Fibroblast of mammary gland (primary cell): ENCODE measurements around the gene TBC1D22A.

Experiments used
- DNase-seq: peaks from one replicate; pipeline ENCODE4 v3.0.0-alpha.2; 2010; ENCODE audit warnings: low read depth
- H3K4me3 ChIP-seq: 2 replicates; pipeline ENCODE4 v1.5.1; 2011; ENCODE audit warnings: low read depth, mild to moderate bottlenecking, low read length, moderate library complexity; ENCODE audit not compliant: control insufficient read depth
- TF ChIP-seq, protein P1 (sequence below): conservative IDR thresholded peaks from 2 replicates; pipeline ENCODE4 v1.5.1; 2011; ENCODE audit warnings: low read depth, low read length, inconsistent platforms; ENCODE audit not compliant: control insufficient read depth, insufficient read depth

The TBC1D22A gene

DNA sequence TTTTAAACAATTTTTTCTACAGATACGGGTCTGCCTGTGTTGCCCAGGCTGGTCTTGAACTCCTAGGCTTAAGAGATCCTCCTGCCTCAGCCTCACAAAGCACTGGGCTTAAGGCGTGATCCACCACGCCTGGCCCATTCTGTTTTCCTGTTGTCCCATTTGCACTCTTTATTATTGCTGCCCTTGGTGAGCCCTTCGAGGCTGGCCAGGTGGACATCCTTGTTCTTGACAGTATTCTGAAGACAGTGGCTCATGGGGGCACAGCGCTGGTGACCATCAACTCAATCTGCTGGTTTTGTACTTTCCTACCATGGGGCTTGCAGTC lies 35.6 kb downstream of the TBC1D22A start:
- H3K4me3 ChIP-seq: no peak overlapping the region
- TF ChIP-seq, protein P1, sequence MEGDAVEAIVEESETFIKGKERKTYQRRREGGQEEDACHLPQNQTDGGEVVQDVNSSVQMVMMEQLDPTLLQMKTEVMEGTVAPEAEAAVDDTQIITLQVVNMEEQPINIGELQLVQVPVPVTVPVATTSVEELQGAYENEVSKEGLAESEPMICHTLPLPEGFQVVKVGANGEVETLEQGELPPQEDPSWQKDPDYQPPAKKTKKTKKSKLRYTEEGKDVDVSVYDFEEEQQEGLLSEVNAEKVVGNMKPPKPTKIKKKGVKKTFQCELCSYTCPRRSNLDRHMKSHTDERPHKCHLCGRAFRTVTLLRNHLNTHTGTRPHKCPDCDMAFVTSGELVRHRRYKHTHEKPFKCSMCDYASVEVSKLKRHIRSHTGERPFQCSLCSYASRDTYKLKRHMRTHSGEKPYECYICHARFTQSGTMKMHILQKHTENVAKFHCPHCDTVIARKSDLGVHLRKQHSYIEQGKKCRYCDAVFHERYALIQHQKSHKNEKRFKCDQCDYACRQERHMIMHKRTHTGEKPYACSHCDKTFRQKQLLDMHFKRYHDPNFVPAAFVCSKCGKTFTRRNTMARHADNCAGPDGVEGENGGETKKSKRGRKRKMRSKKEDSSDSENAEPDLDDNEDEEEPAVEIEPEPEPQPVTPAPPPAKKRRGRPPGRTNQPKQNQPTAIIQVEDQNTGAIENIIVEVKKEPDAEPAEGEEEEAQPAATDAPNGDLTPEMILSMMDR: no peak
- no peak for DNase-seq

DNA sequence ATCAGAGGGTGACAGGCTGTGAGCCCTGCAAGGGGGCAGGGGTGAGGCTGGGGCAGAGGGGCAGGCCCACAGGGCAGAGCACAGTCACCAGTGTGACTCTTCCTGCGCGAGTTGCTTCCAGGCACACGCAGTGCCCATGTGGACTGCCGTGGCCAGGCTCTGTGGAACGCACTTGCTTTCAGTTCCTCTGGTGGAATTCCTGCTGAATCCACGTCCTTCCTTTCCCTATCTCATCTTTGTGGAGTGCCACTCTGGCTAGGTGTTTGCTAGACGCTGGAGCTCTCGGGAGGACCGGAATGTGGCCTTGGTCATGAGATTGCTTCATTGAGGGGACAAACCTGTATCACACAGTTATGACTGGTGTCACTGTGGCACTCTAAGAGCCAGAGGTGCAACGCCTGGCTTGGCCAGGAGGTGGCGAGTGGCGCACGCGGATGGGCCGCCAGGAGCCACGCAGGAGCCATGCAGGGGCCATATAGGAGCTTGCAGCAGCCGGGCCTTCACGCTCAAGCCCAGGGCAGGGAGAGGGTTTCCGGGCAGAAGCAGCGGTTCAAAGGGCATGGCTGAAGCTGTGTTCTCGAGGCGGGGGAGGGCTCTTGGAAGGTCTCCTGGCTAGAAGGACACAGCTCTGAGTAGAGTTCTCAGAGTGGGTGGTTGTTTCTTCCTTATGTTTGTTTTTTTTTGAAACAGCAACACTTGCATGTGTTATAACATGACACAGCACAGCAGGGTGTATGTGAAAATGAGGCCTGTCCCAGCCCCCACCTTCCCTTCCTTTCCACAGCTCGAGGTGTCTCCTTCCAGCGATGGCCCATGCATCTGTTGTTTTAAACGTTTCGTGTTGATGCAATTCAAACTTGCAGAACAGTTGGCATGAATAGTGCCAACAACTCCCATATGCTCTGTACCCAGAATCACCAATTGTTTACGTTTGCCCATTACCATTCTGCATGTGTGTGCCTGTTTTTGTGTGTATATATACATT lies 36.2 kb downstream of the TBC1D22A start:
- H3K4me3 ChIP-seq: no peak overlapping the region
- DNase-seq: peak; percentile 62
- TF ChIP-seq, protein P1: peak; percentile 92

DNA sequence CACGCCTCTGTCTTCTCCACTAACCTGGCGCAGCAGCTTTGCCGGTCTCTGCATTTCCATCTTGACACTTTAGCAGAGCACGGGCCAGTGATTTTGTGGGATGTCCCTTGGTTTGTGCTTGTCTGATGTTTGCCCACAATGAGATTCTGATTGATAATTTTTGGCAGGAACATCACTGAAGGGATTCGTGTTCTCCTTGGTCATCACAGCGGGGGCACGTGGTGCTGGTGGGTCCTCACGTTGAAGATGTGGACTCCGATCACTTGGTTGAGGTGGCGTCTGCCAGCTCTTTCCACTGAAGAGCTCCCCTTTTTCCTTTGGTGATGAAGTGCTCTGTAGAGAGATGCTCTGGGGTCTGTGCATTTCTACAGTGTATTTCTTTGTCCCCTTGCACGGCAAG lies 37.2 kb downstream of the TBC1D22A start:
- TF ChIP-seq, protein P1: no peak
- DNase-seq: no peak
- H3K4me3 ChIP-seq: no peak overlapping the region

DNA sequence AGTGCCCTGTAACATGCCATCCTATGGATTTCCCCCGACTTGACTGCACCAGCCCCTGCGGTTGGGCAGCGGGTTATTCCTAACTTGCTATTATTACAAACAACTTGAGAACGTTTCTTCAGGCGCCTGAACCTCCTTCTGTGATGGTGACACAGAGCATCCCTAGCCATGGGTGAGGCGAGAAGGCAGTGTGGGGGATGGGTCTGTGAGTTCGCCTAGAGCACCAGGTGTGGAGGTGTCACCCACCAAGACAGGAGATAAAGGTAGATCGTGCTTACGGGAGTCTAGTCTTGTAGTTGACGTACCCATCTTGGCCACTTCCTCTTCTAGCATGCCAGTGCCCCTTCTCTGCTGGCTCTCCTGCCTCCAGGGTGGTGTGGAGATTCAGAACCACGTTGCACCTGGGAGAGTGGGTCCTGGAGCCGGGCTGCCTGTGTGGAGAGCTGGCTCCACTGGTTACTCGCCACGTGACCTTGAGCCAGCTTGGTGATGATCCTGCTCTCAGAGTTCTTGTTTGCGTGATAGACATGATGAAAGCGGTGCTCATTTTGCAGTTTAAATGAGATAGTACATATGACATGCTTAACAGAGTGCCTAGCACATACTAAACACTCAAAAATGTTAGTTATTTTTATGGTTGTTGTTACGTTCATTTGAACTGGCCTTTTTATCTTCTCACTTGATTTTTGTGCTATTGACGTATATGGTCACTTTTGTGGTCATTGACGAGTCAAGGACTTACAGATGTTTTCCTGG lies 37.8 kb downstream of the TBC1D22A start:
- DNase-seq: no peak
- no peak overlapping the region for H3K4me3 ChIP-seq
- TF ChIP-seq, protein P1: no peak

DNA sequence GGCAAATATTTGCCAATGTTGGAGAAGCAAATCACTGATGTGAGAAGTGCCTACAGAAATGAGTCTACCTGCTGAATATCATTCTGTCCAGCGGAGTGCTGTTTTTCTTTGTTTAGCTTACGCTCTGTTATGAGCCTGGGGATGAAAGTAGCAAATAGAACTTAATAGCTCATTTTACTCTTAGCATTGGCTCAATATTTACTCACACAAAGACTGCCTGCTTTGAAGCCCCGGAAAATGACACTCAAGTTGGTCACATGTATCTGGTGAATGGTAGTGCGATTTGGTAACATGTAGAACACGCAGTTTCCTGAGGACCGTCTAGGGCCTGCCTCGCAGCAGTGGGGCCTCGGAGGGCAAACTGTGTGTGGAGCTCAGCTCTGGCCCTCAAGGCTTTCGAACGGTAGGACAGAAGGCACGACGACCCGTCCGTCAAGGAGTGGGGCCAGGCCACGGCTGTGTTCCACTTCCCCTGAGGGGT lies 38.9 kb downstream of the TBC1D22A start:
- TF ChIP-seq, protein P1: no peak
- DNase-seq: no peak
- no peak overlapping the region for H3K4me3 ChIP-seq

DNA sequence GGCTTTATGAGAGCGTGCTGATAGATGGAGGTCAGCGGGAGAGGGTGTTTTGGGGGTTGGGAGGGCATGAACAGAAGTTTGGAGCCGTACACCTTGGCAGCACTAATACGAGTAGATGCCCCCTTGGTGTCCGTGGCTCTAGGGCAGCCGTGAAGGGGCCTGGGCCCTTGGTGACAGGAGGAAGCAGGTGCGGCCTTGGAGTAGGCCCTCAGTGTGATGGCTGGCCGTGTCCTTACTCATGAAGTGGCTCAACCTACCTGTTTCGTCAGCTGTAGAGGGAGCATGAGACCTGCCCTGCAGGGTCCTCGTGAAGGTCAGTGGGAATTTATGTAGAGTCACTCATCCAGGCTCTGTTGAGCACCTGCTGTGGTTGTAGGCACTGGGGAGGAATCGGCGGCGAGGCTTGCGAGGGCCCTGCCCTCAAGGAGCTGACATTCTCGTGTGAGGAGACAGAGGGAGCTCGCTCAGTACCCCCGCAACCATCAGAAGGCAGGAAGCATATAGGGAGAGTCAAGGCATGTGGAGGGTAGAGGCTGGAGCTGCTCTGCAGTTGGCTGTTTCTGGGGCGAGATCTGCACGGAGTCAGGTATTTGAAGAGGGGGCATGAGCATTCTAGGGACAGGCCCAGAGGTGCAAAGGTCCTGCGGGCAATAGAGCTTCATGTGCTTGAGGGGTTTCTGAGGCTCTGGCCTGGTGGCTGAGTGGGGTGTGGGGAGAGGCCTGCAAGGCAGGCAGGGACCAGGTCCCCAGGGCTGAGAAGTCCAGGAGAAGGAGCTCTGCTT lies 39.6 kb downstream of the TBC1D22A start:
- TF ChIP-seq, protein P1: no peak
- H3K4me3 ChIP-seq: no peak overlapping the region
- no peak for DNase-seq
